Stimulated activated CD8-positive, alpha-beta memory T cell treated with anti-CD3 and anti-CD28 coated beads, Interleukin-12 subunit alpha, Interleukin-12 subunit beta, amount 100 ng/mL, for 24 hours (primary cell): ENCODE measurements around the gene CCDC134.
"Not testable (repeated sequence)": the region's sequence is repeated elsewhere in the genome, so short reads cannot be mapped to it uniquely, and the experiment has no call there.

Experiments
- DNase-seq: peaks from one replicate; pipeline ENCODE4 v3.0.0-alpha.2; 2020; ENCODE audit errors: extremely low read depth

CCDC134 gene

DNA sequence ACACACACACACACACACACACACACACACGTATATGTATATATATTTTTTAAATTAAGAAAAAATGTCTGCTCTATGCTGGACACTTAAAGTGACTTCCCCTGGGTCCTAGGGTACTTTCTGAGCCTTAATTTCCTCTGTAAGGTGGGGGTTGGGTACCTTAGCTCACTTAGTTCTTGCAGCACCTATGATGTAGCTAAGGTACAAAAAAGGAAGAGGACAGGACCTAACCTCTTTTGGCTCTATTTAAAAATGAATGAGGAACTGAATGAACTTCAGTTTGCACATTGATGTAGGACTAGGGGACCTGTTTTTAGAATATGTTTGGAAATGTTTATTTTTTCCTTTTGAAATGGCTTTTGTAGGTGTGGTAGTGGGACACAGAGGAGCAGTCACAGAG lies 43.6 kb downstream of the CCDC134 start:
- DNase-seq, result no peak

DNA sequence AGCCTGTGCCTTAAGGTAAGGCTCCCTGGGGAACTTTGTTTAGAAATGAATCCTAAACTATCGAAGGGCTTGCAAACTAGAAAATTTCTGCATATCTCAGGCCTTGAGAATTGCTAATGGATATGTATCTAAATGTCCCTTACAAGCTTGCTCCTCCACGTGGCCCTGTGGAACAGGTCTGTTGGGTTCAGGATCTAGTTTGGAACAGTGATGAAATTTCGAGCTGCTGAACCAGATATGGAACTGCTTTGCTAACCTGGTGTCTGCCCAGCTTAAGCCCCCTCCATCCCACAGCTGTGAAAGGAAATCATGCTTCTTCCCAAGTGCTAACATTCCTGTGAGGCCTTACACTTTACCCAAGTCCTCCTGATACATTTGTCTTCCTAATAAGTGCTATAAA lies 44.0 kb downstream of the CCDC134 start:
- no peak for DNase-seq

DNA sequence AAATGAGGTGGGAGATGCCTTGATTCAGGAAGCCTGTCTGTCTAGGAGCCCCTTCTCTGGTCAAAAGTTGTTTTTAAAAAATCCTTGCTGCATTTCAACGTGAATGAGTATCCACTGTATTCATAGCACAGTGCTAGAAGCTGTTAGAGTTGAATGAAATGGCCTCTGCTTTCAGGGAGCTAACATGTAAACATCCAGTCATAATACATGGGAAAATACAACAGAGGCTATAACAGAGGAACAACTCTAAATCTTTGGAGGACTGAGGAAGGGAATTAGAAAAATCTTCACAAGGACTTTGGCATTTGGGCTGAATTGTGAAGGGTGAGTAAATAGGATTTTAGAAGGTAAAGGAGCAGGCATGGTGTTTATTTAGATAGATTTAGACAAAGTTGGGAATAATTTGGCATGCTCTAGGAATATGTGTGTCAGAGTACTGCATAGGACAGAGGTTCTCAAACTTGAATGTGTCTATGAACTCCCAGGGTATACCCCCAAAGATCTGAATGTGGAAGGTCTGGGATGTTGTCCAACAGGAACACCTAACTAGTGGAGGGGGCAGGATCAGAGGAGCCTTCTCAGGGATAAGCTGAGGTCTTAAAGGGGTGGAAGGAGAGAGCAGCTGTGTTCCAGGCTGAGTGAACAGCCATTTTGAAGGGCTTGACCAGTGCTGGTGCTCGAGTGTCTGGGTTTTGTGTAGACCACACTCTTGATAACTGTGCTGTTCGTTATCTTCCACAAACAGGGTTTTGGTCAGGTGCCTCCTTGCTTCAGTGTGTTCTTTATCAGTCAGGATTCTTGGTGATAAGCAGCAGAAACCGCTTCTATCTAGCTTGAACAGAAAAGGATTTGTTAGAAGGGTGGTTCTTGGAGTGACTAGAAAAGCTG lies 45.1 kb downstream of the CCDC134 start:
- DNase-seq, result no peak

DNA sequence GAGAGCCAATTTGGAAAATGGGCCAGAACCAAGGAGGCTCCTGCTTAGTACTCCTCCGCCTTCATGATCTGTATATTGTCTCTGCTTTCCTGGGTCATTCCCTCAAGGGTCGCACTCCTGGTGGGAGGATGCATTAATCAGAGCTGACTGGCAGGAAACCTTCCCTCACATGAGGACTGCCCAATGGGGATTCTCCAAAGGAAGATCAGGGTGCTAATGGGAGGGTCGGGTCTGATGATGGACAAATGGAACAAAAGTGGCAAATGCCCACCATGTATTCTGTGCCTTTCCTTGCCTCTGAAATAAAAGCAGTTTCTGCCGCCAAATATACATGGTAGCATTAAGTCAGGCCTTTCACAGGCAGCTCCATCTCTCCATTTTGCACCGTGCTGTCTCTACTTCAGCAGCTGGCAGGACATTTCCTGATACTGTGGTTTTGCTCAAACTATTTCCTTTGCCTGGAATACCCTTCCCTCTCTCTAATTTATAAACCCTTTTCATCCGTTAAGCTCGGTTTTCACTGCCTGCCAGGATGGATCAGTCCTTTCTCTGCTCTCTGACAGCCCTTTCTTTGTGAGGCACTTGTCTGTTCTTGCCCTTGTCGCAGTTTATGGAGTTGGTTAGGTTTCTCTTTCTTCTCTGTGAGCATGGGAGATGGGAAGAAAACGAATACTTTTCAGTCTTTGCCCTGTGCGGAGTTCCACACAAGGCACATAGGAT lies 45.9 kb downstream of the CCDC134 start:
- DNase-seq, result no peak

DNA sequence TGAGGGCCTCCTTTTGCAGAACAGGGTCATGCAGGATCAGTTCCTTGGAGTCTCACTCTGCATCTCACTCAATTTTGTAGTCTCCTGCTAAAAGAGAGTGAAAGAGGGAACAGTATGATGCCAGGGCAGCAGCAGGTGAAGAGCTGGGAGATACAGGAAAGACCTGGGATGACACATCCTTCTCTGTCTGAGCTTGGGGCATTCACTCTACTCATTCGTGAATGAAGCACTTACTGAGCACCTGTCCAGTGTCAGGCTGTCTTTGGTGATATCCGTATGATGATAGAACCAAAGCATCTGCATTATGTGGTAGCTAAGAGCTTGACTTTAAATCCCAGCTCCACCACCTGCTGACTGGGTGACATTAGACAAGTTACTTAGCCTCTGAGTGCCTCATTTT lies 46.8 kb downstream of the CCDC134 start:
- no peak for DNase-seq

DNA sequence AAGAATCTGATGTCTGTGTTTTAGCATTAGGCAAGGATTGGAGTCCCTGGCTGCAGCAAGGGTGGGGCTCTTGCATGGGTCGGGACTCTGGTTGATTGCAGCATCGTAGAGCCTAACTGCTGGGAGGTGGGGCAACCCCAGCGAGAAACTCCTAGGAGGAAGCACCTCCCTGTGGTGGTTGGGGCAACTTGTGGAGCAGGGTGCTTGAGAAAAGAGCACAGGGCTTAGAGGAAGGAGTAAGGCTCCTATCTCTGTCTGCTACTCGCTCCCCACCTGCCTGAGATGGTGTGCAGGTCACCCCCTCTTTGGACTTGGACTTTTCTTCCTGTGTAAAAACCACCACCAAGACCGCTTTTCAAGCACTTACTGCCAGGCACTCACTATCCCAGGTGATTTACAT lies 48.0 kb downstream of the CCDC134 start:
- no peak for DNase-seq

DNA sequence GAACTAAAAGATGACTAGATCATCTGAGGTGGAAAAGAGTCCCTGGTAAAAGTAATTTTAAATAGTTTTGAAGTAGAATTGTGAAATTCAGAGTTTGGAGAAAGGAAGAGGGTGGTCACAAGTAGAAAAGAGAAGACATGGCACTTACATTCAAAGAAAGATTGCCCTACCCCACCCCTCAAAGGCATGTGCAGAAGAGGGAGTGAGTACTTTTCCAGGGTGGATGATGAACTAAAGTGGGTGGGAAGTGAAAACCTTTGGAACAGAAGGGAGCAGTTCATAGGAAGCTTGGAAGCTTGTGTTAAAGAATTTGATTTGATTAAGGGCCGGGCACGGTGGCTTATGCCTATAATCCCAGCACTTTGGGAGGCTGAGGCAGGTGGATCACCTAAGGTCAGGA lies 56.0 kb downstream of the CCDC134 start:
- no peak for DNase-seq

DNA sequence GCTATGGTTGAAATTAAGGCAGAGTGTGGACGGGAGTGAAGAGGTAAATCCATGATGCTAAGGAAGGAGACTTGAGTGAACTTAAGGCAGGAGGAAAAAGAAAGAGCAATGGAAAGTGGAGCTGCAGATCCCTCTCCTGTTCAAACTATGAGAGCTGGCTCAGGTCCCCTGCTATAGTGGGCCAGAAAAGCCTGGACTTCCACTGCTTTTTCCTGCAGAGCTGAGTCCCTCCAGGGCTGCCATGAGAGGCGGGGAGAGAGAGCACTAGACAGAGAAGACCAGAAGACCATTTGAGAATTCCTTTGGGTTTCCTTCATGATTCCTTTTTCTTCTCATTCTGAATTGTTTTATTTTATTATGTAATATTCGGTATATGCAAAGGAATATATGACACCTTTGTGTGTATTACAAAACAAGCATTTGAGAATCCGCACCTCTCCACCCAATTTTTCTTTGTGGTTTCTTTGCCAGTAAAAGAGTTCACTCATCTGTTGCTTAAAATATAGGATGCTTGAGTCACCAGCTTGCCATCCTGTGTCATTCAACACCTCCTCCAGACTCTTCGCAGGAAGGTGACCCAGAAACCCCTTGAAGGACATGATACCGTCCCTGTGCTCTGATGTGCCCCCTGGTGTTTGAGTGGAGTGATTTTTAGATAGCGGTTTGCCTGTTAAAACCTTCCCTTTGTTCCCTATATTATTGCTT lies 56.8 kb downstream of the CCDC134 start:
- DNase-seq, result peak; percentile 64

DNA sequence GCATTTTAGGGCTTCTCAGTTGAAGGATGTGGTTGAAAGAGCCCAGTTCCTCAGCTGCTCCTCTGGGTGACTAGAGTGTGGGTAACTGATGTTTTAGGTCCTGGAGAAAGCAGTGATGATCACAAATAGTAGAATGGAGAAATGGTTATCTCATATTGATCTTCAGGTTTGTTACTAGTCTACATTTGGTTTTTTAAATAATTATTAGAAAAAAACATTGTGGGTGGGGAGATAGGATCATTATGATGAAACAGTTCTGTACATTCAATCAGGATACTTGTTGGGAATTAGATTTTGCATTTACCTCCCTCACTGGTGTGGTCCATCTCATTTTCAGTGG lies 57.4 kb downstream of the CCDC134 start:
- no peak for DNase-seq

DNA sequence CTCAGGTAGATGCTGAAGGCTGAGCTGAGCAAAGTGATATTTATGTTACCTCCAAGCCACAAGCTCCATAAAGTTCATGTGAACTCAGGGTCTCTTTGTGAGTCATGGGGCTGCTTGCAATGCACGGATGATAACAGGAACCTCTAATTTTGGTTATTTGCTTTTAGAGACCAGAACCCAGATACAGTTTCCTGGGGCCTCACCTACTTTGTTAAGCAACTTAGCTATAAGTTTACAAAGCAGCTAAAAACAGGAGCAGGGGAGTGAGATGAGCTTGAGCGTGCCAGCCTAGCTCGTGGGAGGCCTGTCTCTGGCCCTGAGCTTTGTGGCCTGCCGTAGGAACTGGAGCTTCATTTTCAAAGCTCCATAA lies 61.7 kb downstream of the CCDC134 start:
- DNase-seq, result no peak

DNA sequence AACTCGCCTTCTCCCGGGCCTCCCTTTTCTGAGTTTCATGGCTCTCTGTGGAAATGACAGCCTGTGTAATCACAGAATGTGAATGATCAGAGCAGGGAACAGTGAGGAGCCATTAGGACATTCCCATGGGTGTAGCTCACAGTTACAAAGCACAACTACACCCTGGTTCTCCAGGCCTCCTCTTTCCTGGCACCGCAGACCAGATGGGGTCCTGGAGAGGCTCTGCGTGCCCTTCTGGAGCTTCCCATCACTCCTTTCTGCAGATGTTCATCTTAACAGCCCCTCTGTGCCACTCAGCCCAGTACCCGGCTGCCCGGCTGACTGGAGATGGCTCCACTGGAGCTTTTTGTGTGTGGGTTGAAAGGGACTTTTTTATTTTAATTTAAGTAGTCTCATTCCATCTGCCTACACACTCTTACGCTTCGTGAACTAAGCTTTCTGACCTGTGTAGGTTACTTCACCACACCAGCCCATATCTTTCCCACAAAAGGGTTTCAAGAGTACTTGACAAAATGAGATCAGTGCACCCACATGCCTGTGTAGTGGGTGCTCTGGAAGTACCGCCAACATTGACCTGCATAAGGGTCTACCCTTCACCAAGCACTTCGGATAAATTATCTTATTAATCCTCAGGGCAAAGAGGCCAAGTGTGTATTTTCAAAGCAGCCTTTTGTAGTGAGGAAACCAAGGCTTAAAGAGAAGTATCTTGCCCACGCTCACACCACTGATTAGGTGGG lies 62.2 kb downstream of the CCDC134 start:
- no peak for DNase-seq

DNA sequence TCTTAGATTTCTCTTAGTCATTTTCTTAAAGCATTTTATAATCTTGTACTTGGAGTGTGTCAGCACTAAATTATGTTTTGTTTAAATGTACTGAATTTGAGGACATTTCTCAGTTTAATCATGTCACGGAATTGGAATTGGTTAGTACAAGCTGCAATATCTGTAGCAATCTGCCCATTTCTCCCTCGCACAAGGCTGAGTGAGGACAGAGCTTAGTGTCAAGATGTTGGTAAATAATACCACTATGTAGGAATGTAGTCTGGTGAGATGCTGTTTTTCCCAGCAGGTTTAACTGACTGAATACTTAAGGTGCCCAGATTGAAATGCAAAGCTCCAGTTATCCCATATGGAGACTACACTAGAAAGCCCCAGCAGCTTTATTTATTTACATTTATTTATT lies 63.0 kb downstream of the CCDC134 start:
- no peak for DNase-seq

DNA sequence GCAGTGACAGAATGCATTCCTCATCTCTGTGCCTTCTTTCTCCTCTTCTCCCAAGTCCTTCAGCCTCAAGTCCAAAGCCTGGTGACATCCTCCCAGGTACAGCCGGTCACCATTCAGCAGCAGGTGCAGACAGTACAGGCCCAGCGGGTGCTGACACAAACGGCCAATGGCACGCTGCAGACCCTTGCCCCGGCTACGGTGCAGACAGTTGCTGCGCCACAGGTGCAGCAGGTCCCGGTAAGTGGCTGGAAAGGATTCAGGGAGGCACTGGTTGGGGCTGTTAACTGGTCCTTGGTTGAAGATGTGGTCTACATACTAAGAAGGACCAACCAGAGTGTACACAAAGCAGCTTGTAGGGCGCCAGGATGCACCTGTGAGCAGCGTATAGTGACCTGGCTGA lies 68.1 kb downstream of the CCDC134 start:
- no peak for DNase-seq

DNA sequence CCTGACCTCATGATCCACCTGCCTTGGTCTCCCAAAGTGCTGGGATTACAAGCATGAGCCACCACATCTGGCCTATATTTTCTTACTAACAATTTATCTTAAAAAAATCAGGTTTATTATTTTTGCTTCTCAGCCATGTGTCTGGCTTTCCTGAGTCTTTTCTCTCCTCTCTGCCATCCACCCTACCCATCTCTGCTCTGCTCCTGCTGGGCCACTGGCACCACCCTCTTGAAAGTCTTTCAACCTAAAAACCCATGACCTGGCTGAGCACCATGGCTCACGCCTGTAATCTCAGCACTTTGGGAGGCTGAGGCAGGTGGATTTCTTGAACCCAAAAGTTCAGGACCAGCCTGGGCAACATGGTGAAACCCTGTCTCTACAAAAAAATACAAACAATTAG lies 69.6 kb downstream of the CCDC134 start:
- not testable (repeated sequence) for DNase-seq

DNA sequence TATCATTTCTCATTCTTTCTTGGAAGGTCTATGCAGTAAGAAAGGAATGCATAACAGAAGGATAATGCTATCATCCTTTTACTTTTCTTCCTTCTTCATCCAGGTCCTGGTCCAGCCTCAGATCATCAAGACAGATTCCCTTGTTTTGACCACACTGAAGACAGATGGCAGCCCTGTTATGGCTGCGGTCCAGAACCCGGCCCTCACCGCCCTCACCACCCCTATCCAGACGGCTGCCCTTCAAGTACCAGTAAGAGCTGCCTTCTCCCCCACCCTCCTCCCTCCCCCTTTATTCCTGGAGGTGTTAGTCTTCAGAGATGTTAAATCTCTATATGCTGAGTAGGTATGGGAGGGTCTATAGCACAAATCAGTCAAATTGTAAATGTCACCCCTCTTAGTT lies 70.3 kb downstream of the CCDC134 start:
- no peak for DNase-seq

DNA sequence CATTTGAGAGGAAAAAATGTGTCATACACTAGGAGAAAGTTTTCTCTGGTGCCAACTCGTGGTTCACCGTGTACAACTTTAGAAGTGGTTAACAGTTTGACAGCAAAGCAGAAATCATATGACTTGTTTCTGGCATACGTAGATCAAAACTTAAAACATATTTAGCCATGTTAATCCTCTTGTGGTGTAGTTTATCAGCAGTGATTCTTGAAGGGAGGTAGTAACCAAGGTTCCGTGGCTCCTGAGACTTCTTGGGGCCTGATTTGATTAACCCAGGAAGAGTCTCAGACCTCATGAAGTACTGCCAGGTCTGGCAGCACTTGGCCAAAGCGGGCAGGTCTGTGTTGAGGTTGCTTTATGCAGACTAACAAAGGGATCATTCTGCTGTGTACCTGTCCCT lies 72.9 kb downstream of the CCDC134 start:
- DNase-seq, result no peak

DNA sequence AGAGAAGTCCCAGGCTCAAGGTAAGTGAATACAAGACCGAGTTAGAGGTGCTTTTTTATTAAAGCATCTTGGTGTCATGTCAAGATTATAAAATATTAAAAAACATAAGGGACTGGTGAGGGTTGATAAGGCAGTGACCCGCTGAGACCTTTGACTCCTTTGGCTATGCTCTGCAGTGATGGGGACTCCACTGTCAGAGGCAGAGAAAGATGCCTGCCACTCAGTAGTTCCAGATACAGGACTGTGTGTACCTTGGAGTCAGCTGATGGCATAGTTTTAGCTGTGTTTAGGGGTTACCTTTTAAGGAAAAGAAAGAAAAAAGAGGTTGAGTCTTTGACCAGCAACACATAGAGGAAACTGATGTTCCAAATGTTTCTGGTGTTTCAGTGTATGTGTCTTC lies 73.6 kb downstream of the CCDC134 start:
- DNase-seq, result no peak

DNA sequence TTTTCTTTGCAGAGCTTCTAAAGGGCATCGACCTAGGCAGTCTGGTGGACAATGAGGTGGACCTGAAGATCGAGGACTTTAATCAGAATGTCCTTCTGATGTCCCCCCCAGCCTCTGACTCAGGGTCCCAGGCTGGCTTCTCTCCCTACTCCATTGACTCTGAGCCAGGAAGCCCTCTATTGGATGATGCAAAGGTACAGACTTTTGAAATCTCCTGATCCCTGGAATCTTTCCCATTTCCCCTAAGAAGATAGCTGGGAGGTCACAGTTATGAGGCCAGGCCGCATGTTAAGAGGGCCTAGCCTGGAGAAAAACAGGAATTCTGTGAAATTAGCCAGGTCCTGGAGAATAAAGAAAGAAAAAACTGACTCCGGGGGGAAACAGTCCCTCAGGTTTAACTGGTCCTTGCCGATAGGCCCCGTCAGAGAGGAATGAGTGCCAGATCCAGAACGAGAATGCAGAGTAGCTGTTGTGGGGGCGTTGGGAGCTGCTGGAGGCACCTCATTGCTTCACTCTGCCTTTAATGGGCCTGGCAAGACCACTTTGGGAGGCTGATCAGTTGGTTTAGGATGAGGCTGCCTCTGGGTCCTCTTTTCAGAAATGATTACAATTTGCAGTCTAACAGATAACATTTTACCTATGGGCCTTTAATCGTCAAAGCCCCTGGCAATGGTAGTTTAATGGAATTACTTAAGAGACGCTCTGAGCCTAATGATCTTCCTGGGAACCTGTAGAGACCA lies 75.2 kb downstream of the CCDC134 start:
- DNase-seq, result no peak
